Measurements from ENCODE around the gene RAB1B.

DNA sequence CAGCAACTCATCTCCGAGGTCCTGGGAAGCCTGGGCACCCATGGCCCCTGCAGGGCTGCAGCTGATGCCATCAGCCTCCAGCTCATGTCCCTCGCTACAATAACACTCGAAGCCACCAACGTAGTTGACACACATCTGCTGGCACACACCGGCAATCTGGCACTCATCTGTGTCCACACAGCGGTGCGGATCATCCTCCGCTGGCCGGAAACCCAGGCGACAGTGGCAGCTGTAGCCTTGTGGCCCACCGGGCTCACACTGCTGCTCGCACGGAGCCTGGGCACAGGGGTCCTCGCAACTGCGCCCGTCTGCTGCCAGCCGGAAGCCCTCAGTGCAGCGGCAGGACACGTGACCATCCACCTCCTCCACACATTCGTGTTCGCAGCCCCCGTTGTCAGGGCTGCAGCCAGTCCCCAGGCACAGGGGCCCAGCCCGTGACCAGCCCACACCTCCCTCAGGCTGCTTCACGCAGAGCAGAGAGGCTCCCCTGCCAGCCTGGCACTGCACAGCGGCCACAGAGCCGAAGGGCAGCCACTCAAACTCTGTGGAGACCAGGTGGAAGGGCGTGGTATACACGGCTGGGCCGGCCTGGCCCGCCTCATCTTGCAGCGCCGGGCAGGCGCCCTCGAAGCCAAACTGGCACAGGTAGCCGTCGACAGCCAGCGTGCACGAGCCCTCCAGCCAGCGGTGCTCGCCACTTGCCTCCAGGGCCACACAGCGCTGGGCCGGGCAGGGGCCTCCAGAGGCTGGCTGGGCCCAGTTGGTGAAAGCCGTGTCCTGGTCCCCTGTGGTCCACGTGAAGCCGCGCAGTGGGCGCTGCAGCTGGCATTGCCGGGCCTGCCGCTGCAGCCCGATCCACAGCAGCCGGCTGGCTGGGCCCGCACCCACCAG is 47.7 kb downstream of the RAB1B start:
- TF ChIP-seq, protein P1, sequence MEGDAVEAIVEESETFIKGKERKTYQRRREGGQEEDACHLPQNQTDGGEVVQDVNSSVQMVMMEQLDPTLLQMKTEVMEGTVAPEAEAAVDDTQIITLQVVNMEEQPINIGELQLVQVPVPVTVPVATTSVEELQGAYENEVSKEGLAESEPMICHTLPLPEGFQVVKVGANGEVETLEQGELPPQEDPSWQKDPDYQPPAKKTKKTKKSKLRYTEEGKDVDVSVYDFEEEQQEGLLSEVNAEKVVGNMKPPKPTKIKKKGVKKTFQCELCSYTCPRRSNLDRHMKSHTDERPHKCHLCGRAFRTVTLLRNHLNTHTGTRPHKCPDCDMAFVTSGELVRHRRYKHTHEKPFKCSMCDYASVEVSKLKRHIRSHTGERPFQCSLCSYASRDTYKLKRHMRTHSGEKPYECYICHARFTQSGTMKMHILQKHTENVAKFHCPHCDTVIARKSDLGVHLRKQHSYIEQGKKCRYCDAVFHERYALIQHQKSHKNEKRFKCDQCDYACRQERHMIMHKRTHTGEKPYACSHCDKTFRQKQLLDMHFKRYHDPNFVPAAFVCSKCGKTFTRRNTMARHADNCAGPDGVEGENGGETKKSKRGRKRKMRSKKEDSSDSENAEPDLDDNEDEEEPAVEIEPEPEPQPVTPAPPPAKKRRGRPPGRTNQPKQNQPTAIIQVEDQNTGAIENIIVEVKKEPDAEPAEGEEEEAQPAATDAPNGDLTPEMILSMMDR (conservative IDR thresholded peaks at IDR 0.05; ENCODE audit: low read depth, low read length): no peak
- TF ChIP-seq EZH2 (IDR thresholded peaks at IDR 0.05; ENCODE audit: low read length, unreplicated experiment) (no peak), EZH2phosphoT487 (IDR thresholded peaks at IDR 0.05; ENCODE audit: borderline replicate concordance, low read length) (no peak)

Measured in PC-3 (cell line).